NCI-H2029 (cell line): ENCODE results near the gene IFNA8.
"Not testable (repeated sequence)": the region's sequence is repeated elsewhere in the genome, so short reads cannot be mapped to it uniquely, and the experiment has no call there.

ENCODE experiments used
- DNase-seq: peaks from one replicate; lab custom pipeline; 2025; lab: John Stamatoyannopoulos, UW

IFNA8 gene

DNA sequence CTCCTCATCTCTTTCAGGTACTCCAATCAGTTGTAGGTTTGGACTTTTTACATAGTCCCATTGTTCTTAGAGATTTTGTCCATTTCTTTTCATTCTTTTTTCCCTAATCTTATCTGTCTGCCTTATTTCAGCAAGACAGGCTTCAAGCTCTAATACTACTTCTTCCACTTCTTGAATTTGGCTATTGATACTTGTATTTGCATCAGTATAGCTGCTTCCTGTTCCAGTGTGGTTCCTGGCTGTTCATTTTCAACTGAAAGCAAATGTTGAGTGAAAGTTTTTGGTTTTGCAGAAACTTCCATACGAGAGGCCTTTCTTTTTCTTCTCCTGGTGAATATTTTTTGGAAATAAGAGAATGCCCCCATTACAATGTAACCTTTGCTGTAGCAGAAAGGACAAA lies 19.3 kb downstream of the IFNA8 start:
- no peak for DNase-seq

GRCh38 chr9:21429191-21429590 lies 20.3 kb downstream of the IFNA8 start:
- no peak for DNase-seq

DNA sequence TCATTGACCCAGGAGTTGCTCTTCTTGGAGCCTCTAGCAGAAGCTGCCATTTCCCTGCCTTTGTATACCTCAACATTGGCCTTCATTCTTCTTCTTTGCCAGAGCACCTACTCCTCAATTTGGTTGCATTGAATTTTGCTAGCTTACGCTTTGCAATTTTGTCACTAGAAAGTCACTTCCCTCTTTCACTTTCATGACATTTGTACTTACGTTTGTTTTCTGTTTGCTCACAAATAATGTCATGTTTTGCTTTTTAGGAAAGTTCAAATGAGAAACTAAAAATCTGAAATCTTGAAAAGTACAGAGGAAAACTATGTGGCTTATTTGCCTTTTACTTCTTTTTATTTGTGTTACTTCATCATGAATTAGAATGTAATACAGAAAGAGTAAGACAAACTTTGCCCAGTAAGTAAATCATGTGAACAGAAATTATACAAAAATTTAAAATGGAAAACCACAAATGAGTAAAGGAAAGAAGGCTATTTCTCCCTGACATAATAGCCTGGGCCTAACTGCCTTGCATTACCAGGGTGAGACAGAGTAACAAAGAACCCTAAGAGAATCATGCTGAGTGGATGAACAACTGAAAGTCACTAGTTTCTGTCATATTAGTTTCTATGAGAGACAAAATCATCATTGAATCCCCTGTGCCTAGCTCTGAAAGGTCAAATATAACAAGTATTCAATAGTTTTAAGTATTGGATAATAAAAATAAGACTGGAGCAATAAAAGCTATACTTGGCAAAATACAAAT lies 23.9 kb downstream of the IFNA8 start:
- DNase-seq: no peak

GRCh38 chr9:21434202-21435014 lies 25.5 kb downstream of the IFNA8 start:
- DNase-seq: peak; percentile 12

DNA sequence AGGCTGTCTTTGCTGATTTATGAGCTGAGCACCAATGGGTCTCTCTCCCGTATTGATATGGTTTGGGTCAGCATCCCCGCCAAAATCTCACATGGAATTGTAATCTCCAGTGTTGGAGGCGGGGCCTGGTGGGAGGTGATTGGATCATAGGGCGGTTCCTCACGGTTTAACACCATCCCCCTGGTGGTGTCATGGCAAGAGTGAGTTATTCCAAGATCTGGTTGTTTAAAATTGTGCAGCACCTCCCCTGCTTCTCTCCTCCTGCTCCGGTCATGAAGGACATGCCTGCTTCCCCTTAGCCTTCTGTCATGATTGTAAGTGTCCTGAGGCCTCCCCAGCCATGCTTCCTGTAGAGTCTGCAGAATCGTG lies 26.1 kb downstream of the IFNA8 start:
- not testable (repeated sequence) for DNase-seq

DNA sequence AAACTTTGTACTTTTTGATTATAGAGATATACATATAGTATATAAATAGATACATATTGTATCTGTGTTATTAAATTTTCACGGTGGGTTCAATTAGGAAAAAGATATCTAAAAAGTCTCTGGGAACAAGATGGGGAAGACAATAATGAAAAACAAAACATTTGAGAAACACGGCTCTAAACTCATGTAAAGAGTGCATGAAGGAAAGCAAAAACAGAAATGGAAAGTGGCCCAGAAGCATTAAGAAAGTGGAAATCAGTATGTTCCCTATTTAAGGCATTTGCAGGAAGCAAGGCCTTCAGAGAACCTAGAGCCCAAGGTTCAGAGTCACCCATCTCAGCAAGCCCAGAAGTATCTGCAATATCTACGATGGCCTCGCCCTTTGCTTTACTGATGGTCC lies 31.2 kb downstream of the IFNA8 start, which contains the start of gene IFNA1:
IFNA1 (plus strand) TSS at position 301 of the 400 bp plus-strand sequence; CDS start at position 370, 69 bp downstream.
- no peak for DNase-seq

DNA sequence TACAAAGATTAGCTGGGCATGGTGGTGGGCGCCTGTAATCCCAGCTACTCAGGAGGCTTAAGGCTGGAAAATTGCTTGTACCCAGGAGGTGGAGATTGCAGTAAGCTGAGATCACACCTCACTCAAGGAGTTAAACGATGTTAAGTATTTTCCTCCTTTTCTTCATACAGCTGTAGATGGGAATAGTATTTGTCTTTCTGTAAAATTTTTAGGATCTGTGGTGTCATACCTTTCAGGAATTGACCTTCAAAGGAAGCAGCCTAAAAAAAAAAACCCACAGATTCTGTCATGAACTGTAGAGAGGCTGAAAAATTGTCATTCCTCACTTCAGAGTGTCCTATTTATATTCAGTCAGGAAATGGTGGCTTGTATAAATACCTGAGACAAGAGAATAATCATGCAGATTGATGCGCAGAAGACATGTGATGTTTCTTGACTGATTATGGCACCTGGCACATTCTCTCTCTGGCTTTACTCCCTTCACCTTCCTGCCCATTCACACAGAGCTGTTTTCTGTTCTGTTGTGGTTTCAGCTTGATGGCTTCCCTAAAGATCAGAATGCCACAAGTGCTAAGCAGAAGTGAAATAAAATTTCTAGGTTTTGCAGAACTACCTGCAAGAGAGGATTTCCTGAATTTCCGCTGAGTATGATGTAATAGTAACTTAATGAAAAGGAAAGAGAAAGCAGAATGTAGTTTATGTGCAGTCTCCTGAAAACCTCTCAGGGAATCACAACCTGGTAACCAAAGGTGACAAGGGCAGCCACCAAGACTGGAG lies 35.1 kb downstream of the IFNA8 start:
- DNase-seq: no peak

- not testable (repeated sequence) for DNase-seq
Observed at GRCh38 chr9:21449312-21449711, 40.4 kb downstream of the IFNA8 start.

- DNase-seq: no peak
Observed at GRCh38 chr9:21450733-21451394, 41.9 kb downstream of the IFNA8 start.

DNA sequence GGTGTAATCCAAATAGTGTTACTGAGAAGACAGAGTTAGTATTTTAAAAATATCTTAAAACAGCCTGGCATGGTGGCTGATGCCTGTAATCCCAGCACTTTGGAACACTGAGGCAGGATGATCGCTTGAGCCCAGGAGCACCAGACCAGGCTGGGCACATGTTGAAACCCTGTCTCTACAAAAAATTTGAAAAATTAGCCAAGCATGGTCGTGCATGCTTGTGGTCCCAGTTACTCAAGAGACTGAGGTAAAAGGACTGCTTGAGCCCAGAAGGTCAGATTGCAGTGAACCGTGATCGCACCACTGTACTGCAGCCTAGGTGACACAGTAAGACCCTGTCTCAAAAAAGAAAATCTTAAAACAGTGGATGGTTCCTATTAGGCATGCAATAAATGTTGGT lies 43.8 kb downstream of the IFNA8 start:
- no peak for DNase-seq

DNA sequence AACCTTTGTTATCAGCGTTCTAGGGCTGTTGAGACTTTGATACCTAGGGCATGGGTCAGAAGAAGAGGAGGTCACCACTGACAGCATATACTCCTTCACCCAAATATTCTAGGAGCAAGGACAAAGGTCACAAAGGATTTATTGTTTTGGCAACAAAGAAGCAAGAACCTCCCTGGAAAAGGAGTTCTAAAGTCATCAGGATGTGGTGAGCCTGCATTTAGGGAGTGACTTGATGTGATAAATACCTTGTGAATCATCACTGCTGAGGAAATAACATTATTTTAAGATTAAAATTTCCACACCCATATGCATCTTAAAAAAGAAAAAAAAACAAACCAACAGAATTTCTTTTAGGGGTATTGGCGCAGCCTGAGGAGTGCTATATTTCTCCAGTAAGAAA lies 45.2 kb downstream of the IFNA8 start:
- no peak for DNase-seq

GRCh38 chr9:21455320-21455719 lies 46.4 kb downstream of the IFNA8 start:
- no peak for DNase-seq
